ENCODE measurements around the gene FRMPD1. TPM values are rescaled to one million over a fixed set of nuclear protein-coding genes. Genes with fewer than 3 reads are reported as not detected.

Gene FRMPD1
- total and polyA plus RNA-seq, 8 donors = 0.03 to 0.31 (median 0.18) TPM; not detected in 2

GRCh38 chr9:37617832-37618231 lies 32.9 kb upstream of the FRMPD1 start:
- intact Hi-C loops (cut with DNase I) = no loop called here
- no peak overlapping the region for H3K4me3 ChIP-seq
- H3K4me1 ChIP-seq = no peaks in the 10 kb centered on the region
- no peak for ATAC-seq
- DNase-seq = no peak
- H3K9me3 ChIP-seq = no peaks in the 10 kb centered on the region
- no peaks in the 10 kb centered on the region for H3K36me3 ChIP-seq
- H3K27ac ChIP-seq = no peak overlapping the region
- TF ChIP-seq CTCF (IDR thresholded peaks at IDR 0.05) = no peak
- H3K27me3 ChIP-seq = peaks cover 0 to 2% of the 10 kb centered on the region in 2 donors

GRCh38 chr9:37618817-37619216 lies 31.9 kb upstream of the FRMPD1 start:
- no peak overlapping the region for H3K27ac ChIP-seq
- ATAC-seq (no peak), DNase-seq (no peak)
- intact Hi-C loops (cut with DNase I) = no loop called here
- H3K36me3 ChIP-seq = no peaks in the 10 kb centered on the region
- no peak overlapping the region for H3K4me3 ChIP-seq
- H3K27me3 ChIP-seq = no peaks in the 10 kb centered on the region
- no peaks in the 10 kb centered on the region for H3K9me3 ChIP-seq
- TF ChIP-seq CTCF (IDR thresholded peaks at IDR 0.05) = no peak
- H3K4me1 ChIP-seq = no peaks in the 10 kb centered on the region

- H3K9me3 ChIP-seq = no peaks in the 10 kb centered on the region
- TF ChIP-seq CTCF (IDR thresholded peaks at IDR 0.05) = no peak
- H3K27me3 ChIP-seq = no peaks in the 10 kb centered on the region
- DNase-seq = no peak
- intact Hi-C loops (cut with DNase I) = no loop called here
- H3K4me1 ChIP-seq = no peaks in the 10 kb centered on the region
- no peak overlapping the region for H3K4me3 ChIP-seq
- H3K27ac ChIP-seq = no peak overlapping the region
- no peaks in the 10 kb centered on the region for H3K36me3 ChIP-seq
- no peak for ATAC-seq
These were observed 30.9 kb upstream of the FRMPD1 start for GRCh38 chr9:37619806-37620205.

GRCh38 chr9:37620396-37620795 lies 30.4 kb upstream of the FRMPD1 start:
- no peak for DNase-seq
- Histone ChIP-seq H3K27ac (no peak overlapping the region), H3K4me3 (no peak overlapping the region), H3K36me3 (no peaks in the 10 kb centered on the region), H3K27me3 (no peaks in the 10 kb centered on the region), H3K9me3 (no peaks in the 10 kb centered on the region), H3K4me1 (no peaks in the 10 kb centered on the region)
- intact Hi-C loops (cut with DNase I) = no loop called here
- ATAC-seq = no peak
- TF ChIP-seq CTCF (IDR thresholded peaks at IDR 0.05) = no peak

- no peak overlapping the region for H3K27ac ChIP-seq
- ATAC-seq (no peak), DNase-seq (no peak)
- H3K36me3 ChIP-seq = no peaks in the 10 kb centered on the region
- H3K4me3 ChIP-seq = no peak overlapping the region
- no peaks in the 10 kb centered on the region for H3K27me3 ChIP-seq
- intact Hi-C loops (cut with DNase I) = no loop called here
- no peak for TF ChIP-seq CTCF (IDR thresholded peaks at IDR 0.05)
- no peaks in the 10 kb centered on the region for H3K4me1 ChIP-seq
- no peaks in the 10 kb centered on the region for H3K9me3 ChIP-seq
These were observed 29.3 kb upstream of the FRMPD1 start for GRCh38 chr9:37621273-37622121.
